DMS 273 treated with DMSO at 0.1 percent for 48 hours (cell line): ENCODE data around the gene CCNL2.
"Not testable (repeated sequence)": the region's sequence is repeated elsewhere in the genome, so short reads cannot be mapped to it uniquely, and the experiment has no call there.

ENCODE experiments used
- DNase-seq: peaks from one replicate; lab custom pipeline; 2025; lab: John Stamatoyannopoulos, UW

The CCNL2 gene

DNA sequence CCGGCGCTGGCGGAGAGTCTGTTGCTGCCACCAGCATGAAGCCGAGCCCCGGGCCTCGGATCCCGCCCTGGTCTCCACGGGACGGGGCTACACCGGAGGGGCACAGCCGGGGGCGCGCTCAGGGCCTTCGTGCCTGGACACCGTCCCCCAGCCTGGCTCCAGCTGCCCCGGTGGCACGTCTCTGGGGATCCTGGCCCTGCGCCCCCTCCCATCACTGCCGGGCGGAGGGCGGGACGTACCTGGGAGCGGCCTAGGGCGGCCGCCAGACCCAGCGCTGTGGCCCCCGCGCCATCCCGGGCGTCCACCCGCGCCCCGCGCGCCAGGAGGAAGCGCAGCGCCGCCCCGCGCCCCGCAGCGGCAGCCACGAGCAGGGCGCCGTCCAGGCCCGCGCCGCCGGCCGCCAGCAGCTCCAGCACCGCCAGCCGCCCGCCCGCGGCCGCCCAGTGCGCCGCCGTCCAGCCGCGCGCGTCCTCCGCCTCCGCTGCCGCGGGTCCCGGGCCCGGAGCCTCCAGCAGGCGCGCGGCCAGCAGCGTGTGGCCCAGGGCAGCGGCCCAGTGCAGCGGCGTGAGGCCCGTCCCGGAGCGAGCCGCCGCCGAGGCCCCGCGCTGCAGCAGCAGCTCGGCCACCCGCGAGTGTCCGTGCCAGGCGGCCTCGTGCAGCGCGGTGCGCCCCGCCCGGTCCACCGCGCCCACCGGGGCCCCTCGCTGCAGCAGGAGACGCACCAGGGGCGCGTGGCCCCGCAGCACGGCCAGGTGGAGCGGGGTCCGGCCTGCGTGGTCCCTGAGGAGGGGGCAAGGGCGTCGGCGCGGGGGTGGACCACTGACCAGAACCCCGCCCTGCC, 20.9 kb upstream of the CCNL2 start:
- DNase-seq, result no peak

DNA sequence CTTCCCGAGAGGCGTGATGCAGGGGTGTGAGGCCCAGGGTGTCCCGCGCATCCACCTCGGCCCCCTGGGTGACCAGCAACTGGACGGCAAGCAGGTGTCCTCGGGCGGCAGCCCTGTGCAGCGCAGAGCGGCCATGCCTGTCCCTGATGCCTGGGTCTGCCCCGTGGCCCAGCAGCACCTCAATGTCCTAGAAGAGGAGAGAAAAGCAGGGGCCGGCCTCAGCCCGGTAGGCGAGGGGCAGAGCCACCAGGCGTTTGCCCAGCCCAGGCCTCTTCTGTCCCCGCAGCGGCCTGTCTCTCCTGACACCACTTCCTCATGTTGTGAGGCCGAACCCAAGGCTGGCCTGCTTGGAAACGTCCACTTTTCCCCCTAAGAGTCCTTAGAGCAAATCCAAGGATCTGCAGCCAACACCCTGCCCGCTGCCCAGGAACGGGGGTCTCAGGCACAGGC, 20.3 kb upstream of the CCNL2 start:
- DNase-seq, result no peak

DNA sequence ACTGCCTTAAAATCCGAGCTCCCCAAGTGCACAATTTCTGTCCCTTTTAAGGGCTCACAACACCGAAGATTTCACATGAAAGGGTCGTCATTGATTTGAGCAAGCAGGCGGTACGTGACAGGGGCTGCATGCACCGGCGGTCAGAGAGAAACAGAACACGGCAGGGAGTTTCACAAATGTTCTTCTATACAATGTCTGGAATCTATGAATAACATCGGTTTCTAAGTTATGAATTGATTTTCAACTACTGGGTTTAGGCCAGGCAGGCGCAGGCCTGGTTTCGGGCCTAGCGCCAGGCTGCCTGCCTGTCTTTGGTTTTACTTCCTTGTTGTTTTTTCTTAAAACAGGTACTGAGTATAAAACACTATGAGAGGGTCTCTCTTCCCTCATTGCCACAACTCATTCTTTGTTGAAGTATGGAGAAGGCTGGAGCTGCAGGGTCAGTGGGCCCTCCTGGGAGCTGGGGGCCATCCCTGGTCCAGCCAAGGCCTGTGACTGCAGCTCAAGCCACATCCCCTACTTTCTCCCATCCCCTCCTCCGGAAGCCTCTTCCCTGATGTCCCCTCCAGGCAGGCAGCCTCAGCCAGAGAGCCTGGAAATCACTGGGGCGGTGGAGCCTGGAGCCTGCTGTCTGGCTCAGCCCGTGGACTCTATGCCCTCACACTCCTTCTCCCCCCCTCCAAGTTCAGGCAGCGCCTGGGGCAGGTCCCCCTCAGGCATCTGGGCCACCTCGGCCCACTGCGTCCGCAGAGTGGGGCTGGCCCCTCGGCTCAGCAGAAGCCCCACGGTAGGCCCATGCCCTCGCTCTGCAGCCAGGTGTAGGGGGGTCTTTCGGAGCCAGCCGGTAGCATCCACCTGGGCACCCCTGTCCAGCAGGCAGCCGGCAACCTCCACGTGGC, 19.6 kb upstream of the CCNL2 start:
- no peak for DNase-seq

DNA sequence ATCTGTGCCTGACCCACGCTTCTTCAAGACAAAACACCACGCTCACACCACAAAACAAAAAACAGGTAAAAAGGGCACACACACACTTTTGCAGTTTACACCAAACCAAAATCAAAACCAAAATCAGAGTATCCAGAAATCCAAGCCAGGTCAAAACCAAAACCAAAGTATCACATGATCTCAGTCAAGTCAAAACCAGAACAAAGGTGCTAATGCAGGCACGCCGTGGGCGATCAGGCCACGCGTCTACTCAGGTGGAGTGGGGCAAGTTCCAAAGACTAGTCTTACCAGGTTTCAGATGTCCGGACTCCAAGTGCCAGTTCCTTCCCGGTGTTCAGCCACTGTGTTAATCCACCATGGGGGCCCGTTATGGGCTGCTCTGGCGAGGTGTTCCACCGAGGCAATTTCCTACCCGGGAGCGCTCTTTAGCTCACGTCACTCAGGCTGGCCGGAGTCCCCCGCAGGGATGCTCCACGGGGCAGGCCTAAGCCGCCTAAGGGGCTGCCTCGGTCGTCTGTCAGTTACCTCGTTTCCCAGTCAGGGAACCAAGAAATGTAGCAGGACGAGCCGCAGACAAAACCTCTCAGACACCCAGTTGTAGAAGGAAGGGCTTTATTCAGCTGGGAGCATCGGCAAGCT, 18.8 kb upstream of the CCNL2 start:
- not testable (repeated sequence) for DNase-seq

DNA sequence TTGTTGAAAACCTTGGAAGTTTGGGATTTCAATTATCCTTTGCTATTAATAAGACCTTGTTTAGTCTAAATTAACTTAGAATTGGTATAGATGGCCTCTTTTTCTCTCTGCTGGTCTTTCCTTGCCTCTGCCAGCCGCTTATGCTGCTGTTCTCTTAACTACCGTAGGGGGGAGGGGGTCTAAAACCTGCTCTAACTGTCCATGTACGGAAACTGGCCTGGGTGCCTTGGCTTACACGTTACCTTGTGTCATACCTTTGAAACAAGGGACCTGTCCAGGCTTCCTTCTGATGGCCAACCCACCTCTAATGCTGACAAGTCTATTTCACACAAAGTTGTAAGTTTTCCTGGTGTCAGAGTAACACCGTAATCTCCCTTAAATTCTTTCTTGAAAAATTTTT, 18.3 kb upstream of the CCNL2 start:
- not testable (repeated sequence) for DNase-seq

DNA sequence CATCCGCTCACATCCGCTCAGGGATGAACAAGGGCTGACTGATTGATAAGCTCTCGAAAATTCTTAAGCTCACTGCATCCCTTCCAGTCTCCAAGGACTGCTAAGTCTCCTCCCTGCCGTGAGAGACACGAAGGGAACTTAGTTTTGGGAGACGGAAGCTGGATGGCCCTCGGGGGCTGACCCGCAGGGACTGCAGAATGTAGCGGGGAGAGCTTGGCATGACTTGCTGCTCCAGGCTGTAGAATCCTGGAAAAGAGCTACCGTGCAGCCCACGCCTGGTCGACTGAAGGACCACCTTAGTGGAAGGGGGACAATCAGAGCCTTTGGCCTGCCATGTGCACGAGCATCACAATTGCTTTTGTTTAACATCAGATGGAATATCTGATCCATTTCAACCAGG, 16.6 kb upstream of the CCNL2 start:
- DNase-seq, result no peak

DNA sequence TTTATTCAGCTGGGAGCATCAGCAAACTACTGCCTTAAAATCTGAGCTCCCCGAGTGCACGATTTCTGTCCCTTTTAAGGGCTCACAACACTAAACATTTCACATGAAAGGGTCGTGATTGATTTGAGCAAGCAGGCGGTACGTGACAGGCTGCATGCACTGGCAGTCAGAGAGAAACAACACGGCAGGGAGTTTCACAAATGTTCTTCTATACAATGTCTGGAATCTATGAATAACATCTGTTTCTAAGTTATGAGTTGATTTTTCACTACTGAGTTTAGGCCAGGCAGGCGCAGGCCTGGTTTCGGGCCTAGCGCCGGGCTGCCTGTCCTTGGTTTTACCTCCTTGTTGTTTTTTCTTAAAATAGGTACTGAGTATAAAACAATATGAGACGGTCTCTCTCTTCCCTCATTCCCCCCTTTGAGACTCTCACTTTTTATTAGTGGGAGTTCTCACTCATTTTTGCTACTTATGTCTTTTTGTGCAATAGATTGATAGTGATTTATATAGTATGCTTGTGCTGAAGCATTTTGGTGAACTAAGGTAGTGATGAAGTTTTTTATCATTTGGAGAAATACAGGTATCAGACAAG, 13.3 kb upstream of the CCNL2 start:
- not testable (repeated sequence) for DNase-seq

DNA sequence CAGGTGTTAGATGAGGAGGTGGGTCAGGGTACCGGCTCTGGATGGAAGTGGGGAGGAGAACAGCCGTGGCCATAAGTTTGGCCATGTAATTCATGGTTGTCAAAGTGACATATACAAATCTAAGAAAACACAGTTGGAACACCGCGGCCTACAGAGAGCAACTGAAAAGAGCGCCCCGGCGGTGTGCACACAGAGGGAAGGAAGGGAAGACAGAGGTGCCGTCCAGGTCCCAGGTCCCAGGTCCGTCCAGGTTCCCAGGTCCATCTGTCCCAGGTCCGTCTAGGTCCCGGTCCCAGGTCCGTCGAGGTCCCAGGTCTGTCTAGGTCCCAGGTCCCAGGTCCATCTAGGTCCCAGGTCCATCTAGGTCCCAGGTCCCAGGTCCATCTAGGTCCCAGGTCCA, 12.5 kb upstream of the CCNL2 start:
- DNase-seq, result no peak

DNA sequence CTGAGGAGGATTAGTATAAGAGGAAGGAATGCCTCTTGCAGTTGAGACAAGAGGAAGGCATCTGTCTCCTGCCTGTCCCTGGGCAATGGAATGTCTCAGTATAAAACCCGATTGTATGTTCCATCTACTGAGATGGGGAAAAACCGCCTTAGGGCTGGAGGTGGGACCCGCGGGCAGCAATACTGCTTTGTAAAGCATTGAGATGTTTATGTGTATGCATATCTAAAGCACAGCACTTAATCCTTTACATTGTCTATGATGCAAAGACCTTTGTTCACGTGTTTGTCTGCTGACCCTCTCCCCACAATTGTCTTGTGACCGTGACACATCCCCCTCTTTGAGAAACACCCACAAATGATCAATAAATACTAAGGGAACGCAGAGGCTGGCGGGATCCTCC, 11.1 kb upstream of the CCNL2 start:
- DNase-seq, result not testable (repeated sequence)

DNA sequence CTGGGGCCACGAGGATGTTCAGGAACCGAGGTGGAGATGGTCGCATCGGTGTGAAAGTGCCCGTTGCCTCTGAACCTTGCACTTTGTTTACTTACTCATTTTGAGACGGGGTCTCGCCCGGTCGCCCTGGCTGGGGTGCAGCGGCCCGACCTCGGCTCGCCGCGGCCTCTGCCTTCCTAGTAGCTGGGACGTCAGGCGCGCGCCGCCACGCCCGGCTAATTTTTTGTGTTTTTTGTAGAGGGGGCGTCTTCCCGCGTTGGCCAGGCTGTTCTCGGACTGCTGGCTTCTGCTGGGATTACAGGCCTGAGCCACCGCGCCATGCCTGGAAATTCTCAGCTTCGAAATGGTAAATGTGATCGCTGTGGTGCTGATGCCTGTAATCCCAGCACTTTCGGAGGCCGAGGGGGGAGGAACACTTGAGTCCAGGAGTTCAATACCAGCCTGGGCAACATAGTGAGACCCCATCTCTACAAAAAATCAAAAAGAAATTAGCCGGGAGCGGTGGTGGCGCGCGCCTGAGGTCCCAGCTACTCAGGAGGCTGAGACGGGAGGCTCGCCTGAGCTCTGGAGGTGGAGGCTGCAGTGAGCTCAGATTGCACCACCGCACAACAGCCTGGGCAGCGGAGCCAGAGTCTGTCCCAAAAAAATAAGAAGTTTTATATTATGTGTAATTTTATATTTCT, 8.6 kb upstream of the CCNL2 start:
- DNase-seq, result no peak

DNA sequence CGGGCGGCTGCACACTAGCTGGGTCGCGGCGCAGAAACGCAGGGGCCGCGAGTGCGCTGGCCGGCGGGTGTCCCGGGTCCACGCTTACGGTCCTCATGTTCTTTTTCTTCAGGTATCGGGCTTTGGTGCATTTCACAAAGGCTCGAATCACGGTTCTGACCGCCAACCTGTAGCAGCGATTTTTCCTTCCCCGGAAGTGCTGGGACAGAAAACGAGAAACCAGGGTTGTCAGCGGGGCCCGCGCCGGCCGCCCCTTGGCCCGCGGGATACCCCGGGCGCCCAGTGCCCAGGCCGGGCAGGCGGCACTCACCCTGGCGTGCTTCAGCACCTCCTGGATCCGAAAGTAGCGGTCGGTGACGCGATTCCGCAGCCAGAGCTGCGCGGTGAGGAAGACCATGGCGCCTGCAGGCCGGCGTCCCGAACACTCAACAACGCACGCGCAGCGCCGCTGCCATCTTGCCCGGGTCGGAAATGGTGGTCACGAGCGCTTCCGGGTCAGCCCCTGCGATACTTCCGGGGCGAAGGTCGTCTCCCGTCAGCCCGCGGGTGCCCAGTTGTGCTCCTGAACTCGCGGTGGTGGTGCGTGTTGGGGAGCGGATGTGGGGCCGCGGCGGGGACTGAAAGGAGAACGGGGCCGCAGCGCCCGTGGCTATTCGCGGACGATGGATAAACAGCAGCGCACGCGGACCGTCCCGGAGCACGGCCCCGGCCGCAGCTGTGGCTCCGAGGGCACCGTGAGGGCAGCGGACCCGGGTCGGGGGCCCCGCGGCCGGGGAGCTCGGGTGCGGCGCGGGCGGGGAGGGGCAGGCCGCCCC, 7.9 kb upstream of the CCNL2 start, which contains the start of gene MRPL20:
Gene MRPL20 (minus strand): TSS at position 473 of the 815 bp plus-strand sequence. CDS start 76 bp downstream, at position 397.
- peak; percentile 53 for DNase-seq

DNA sequence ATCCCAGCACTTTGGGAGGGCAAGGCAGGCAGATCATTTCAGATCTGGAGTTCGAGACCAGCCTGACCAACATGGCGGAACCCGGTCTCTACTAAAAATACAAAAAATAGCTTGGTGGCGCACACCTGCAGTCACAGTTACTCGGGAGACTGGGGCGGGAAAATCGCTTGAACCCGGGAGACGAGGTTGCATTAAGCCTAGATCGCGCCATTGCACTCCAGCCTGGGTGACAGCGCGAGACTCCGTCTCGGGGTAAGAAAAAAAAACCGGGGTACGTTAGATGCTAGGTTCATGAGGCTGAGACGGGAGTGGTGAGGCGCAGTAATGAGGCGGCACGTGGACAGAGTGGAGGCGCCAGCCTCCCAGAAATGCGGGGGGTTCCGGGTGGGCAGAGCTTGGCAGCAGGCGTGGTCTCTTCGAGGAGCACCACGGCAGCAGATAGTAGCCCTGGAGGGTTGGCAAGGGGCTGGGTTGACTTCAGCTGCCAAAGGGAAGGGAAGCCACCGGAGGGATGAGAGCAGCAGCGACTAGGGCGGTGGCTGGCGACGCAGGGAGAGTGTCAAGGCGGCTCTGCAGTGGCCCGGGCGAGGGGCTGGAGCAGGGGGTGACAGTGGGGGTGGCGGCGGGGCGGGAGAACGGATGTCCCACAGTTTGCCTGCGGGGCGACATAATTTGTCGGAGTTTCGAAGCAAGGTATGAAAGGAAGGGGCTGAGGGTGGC, 7.1 kb upstream of the CCNL2 start:
- DNase-seq, result no peak

DNA sequence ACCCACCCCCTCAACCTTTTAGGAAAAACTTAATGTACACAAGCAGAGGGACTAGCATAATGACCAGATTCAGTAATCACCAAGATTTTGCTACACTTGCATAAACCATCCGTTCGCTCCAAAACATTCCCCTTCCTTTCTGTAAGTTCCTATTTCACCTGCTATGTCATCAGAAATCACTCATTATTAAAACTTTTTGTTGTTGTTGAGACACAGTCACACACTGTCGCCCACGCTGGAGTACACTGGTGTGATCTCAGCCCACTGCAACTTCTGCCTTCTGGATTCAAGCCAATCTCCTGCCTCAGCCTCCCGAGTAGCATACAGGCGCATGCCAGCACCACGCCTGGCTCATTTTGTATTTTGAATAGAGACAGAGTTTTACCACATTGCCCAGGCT, 4.5 kb upstream of the CCNL2 start:
- DNase-seq, result no peak

DNA sequence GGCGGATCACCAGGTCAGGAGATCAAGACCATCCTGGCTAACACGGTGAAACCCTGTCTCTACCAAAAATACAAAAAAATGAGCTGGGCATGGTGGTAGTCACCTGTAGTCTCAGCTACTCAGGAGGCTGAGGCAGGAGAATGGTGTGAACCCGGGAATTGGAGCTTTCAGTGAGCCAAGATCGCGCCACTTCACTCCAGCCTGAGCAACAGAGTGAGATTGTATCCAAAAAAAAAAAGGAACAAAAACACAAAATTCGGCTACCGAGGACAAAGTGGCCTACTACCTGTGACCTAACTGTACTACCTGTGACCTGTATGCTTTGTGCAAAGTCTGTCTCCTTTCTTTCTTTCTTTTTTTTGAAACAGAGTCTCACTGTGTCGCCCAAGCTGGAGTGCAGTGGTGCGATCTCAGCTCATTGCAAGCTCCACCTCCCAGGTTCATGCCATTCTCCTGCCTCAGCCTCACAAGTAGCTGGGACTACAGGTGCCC, 3.8 kb upstream of the CCNL2 start:
- not testable (repeated sequence) for DNase-seq

DNA sequence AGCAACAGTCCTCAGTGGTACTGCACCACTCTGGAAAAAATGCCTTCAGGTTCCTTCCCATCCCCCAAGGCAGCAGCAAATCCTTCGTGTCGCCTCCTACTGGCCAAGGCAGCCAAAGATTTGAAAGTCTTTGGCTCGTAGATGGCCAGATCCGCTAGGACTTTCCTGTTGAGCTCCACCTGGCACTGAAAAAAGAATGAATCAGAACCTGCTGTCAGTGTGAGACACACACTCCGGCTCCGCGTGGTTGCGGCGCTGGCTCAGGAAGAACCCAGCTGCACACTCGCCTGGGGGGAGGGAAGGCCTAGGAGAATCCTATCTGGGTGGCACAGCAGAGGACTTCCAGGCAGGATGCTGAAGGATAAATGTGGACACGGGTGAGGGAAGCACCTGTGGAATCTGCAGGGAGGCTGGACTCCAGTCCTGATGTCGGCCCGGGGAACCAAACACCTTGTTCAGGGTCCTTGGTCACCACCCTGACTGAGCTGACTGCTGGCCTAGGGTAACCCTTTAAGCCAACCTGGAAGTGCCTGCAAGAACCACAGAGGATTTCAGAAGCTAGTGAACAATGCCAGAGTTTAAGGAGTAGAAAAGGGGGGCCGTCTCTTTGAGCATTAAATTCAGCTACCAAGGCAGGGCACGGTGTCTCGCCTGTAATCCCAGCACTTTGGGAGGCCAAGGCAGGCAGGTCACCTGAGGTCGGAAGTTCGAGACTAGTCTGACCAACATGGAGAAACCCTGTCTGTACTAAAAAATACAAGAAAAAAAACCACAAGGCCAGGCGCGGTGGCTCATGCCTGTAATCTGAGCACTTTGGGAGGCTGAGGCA, 3.2 kb upstream of the CCNL2 start:
- peak; percentile 61 for DNase-seq

DNA sequence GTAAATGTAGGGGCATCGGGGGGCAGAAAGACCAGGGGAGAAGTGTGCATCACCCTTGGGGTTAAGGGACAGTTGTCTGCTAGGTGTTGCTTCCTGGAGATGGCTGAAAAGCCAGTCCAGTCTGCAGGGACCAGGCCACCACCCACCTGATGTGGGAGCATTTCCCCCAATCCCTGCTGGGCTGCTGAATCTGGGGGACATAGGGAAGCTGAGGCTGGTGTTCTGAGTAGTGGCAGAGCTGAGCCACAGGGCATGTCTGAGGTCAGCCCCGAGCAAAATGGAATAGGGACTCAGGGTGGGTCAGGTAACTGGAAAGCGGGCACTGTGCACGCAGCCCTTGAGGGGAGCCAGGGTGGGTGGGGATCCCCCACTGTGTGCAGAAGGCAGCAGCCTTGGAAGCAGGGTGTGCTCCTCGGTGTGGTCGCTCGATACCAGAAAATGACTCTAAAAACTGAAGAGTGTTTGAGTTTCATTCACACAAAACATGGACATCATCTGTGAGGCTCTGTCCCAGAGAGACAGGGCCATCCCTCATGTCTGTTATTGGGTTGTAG, 2.4 kb upstream of the CCNL2 start:
- no peak for DNase-seq

DNA sequence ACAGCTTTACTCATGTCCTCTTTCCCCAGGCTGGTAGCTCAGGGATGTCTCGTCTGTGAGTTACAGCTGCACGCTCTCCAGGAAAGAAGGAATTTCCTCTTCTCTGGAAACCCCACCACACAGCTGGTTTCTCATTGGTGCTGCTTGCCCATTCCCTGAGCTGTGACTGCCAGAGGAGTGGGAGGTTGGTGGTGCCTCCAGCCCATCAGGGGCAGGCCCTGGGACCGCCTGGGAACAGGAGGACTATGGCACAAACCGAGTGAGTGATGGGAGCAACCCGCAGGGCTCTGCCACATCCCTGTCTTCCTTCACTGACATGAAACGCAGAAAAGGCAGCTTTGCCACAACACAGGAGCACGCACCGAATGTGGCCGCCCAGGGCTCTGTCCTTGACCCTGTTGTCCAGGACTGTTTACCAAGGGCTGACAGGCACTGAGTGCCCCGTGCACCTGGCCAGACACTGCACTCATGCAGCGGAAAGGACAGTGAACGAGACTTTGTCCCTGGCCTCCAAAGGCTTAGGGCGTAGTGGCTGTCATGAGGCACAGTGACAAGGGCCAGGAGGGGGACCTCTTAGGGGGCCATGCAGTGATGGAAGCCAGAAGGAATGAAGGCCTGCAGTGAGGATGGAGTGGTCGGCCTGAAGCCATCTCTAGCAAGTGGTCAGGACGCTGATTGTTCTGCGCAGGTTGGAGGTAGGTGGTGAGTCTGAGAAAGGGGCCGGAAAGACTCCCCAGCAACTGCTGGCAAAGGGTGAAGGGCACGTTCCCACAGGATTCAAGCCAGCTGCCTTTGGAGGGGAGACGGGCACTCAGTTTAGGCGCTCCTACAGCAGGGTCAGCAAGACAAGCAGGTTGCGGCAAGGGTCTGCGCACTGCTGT, 1.7 kb upstream of the CCNL2 start:
- DNase-seq, result no peak
